GM18502 (cell line): Measurements from ENCODE around the gene HAP1.
"Not testable (repeated sequence)": the region's sequence is repeated elsewhere in the genome, so short reads cannot be mapped to it uniquely, and the experiment has no call there.

Experiments
- ATAC-seq: cut with Tn5 transposase; IDR thresholded peaks from one replicate; pipeline ENCODE4 v1.9.1; 2021; ENCODE audit warnings: mild to moderate bottlenecking; ENCODE audit not compliant: unreplicated experiment, poor library complexity

HAP1 gene

GRCh38 chr17:41734139-41734948 lies at the start of gene HAP1:
Gene HAP1, minus strand, starts transcription at chr17:41734643. Its CDS starts 9 bp downstream, at chr17:41734634.
- no peak for ATAC-seq

- ATAC-seq, result no peak
Observed at GRCh38 chr17:41782142-41782541, 47.7 kb upstream of the HAP1 start.

GRCh38 chr17:41781404-41782110 lies 47.1 kb upstream of the HAP1 start:
- no peak for ATAC-seq

GRCh38 chr17:41779954-41780353 lies 45.5 kb upstream of the HAP1 start:
- no peak for ATAC-seq

GRCh38 chr17:41777574-41778188 lies 43.2 kb upstream of the HAP1 start:
- ATAC-seq, result no peak

GRCh38 chr17:41777157-41777573 lies 42.7 kb upstream of the HAP1 start:
- no peak for ATAC-seq

GRCh38 chr17:41776262-41776900 lies 41.9 kb upstream of the HAP1 start:
- ATAC-seq, result not testable (repeated sequence)

GRCh38 chr17:41775394-41776226 lies 41.2 kb upstream of the HAP1 start:
- no peak for ATAC-seq

- ATAC-seq, result no peak
Observed at GRCh38 chr17:41773731-41774193, 39.3 kb upstream of the HAP1 start.

- no peak for ATAC-seq
Observed at GRCh38 chr17:41773190-41773588, 38.7 kb upstream of the HAP1 start.

- no peak for ATAC-seq
Observed at GRCh38 chr17:41772586-41773189, 38.2 kb upstream of the HAP1 start.

GRCh38 chr17:41772218-41772585 lies 37.8 kb upstream of the HAP1 start:
- no peak for ATAC-seq

GRCh38 chr17:41771389-41772206 lies 37.2 kb upstream of the HAP1 start:
- no peak for ATAC-seq

- no peak for ATAC-seq
Observed at GRCh38 chr17:41769985-41770384, 35.5 kb upstream of the HAP1 start.

- no peak for ATAC-seq
Observed at GRCh38 chr17:41769346-41769862, 35.0 kb upstream of the HAP1 start.

- no peak for ATAC-seq
Observed at GRCh38 chr17:41768682-41769288, 34.3 kb upstream of the HAP1 start.

GRCh38 chr17:41767324-41768042 lies 33.0 kb upstream of the HAP1 start:
- ATAC-seq, result no peak
